B cell (primary cell): ENCODE results near the gene GHR.

Source experiments
- CTCF ChIP-seq: fragments of 200-600 bp; IDR thresholded peaks from one replicate; pipeline ENCODE4 v1.8.0; 2022; ENCODE audit warnings: antibody characterized with exemption, mild to moderate bottlenecking
- EZH2 ChIP-seq: IDR thresholded peaks from 2 replicates; pipeline ENCODE4 v1.6.1; 2012; ENCODE audit warnings: borderline replicate concordance, low read depth, mild to moderate bottlenecking, moderate library complexity, low read length; ENCODE audit not compliant: insufficient read depth, poor library complexity, severe bottlenecking

- TF ChIP-seq CTCF: no peak
- no peak for TF ChIP-seq EZH2
Measured at GRCh38 chr5:42675602-42676001, 252.4 kb downstream of the GHR start.
